NCI-H748 (cell line): Measurements from ENCODE around the gene CHEK2.
"Not testable (repeated sequence)": the region's sequence is repeated elsewhere in the genome, so short reads cannot be mapped to it uniquely, and the experiment has no call there.

ENCODE experiments used
- DNase-seq: peaks from one replicate; lab custom pipeline; 2025; ENCODE audit not compliant: unreplicated experiment; lab: John Stamatoyannopoulos, UW

Gene CHEK2

GRCh38 chr22:28742562-28742962 lies 942 bp upstream of the CHEK2 start:
- no peak for DNase-seq

GRCh38 chr22:28741200-28741784 lies 328 bp downstream of the CHEK2 start:
- peak; percentile 30 for DNase-seq

GRCh38 chr22:28738876-28739275 lies 2.7 kb downstream of the CHEK2 start:
- DNase-seq, result not testable (repeated sequence)

DNA sequence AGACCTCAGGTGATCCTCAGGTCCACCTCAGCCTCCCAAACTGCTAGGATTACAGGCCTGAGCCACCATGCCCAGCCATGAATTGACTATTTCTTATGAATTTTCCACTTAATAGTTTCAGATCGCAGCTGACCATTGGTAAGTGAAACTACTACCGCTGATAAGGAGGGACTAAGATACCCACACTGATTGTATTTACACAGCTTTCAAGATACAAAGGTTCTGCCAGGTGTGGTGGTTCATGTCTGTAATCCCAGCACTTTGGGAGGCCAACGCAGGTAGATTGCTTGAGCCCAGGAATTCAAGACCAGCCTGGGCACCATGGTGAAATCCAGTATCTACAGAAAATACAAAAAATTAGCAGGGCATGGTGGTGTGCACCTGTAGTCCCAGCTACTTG lies 3.9 kb downstream of the CHEK2 start:
- no peak for DNase-seq

DNA sequence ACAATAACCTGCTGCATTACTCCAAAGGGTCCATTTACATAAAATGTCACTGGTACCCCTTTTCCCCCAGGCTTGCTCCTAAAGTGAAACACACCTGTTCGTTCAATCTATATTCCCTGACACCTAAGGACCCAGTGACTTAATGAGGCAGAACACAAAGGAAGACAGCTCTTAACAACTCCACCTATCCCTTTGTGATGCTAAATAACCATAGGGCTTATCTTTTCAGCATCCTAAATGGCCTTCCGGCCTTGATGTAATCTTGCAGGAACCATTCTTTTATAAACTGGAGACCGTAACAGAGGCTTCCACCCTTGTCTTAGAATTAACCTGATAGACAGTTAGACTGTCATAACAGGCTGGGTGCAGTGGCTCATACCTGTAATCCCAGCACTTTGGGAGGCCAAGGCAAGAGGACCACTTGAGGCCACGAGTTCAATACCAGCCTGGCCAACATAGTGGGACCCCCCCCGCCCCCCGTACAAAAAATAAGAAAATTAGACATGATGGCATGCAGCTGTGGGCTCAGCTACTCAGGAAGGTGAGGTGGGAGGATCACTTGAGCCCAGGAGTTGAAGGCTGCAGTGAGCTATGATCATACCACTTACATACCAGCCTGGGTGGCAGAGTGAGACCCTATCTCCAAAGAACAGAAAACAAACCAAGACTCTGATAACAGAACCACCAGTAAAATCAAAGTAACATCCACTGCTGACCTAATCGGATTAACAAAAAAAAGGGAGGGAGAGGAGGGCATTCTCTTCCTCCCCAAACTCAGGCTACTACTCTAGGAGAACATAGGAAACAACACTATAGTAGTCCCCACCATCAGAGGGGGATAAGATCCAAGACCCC lies 5.1 kb downstream of the CHEK2 start:
- DNase-seq, result peak; percentile 73

GRCh38 chr22:28734393-28734792 lies 7.2 kb downstream of the CHEK2 start:
- DNase-seq, result no peak

DNA sequence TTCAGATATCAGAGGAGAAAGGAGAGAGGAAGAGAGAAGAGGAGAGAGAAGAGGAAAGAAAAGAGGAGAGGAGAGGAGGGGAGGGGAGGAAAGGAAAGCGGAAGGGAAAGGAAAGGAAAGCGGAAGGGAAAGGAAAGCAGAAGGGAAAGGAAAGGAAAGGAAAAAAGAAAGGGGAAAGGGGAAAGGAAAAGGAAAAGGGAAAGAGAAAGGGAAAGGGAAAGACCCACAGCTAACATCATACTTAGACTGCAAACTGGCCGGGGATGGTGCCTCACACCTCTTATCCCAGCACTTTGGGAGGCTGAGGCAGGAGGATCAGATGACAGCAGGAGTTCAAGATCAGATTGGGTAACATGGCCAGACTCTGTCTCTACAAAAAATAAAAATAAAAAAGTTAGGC lies 11.4 kb downstream of the CHEK2 start:
- no peak for DNase-seq

DNA sequence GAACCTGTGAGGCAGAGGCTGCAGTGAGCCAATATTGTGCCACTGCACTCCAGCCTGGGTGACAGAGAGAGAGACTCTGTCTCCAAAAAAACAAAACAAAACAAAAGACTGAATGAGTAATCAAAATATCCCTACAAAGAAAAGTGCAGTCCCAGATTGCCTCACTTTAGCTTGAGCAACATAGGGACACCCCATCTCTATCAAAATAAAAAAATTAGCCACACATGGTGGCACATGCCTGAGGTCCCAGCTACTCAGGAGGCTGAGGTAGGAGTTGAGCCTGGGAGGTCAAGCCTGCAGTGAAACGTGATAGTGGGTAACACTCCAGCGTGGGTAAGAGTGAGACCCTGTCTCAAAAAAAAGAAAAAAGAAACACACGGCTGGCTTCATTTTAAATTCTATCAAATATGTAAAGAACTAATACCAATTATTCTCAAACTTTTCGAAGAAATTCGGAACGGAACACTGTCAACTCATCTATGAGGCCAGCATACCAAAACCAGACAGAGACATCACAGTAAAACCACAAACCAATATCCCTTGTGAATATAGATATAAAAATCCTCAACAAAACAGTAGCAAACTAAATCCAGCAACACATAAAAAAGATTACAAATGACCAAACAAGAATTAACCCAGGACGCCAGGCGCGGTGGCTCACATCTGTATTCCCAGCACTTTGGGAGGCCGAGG lies 12.9 kb downstream of the CHEK2 start:
- no peak for DNase-seq

GRCh38 chr22:28728002-28728401 lies 13.6 kb downstream of the CHEK2 start:
- no peak for DNase-seq

GRCh38 chr22:28718044-28718443 lies 23.6 kb downstream of the CHEK2 start:
- no peak for DNase-seq

DNA sequence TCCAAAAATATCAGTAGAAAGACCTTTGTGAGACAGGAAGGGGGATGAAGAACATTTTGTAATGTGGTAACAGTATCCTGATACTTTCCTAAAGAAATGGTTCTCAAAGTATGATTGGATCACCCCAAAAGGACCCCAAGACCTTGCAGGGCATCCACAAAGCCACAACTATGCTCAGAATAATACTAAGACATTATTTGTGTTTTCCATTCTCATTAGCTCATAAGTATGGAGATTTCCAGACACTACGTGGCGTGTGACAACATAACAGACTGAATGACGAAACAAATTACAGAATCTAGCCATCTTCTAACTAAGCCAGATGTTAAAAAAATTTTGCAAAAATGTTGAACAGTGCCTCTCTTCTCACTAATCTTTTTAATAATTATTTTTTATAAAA lies 24.9 kb downstream of the CHEK2 start:
- DNase-seq, result no peak

GRCh38 chr22:28715611-28716010 lies 26.0 kb downstream of the CHEK2 start:
- DNase-seq, result no peak

GRCh38 chr22:28714043-28714628 lies 27.5 kb downstream of the CHEK2 start:
- no peak for DNase-seq

DNA sequence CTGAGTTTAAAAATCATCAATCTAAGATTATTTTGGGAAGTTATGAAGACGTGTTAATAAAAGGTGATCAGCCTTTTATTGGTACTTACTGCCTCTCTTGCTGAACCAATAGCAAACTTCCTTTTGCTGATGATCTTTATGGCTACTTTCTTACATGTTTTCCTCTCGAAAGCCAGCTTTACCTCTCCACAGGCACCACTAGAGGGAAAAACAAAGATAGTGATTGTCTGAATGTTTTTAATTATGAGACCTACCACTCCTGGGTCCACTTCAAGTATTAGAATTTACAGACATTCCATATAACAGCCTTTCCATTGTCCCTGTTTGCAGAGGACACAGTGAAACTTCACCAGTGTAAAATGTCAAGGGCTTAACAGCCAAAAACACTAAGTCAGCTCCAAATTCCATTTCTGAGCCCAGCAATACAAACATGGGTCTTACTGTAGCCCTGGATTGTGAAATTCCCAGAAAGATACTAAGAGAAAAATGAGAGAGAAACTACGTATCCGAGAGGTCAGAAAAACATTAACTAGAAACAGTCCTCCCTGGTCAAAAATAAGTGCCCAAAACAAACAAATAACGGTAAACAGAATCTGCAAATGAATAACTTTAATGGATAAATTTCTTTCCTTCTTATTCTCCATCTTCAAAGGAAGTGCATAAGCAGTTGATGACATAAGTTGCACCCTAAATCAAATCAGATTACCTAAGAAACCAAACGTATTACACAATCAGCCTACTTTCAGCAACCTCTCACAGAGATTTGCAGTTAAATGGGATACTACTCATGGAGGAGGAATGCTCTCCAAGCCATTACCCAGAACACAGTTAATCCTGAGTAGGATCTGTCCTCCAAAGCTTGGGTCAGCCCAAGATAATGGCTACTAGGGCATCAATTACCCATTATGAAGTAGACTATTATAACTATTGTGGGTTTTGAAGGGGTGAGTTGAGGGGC lies 29.5 kb downstream of the CHEK2 start:
- DNase-seq, result no peak

- DNase-seq, result no peak
Measured at GRCh38 chr22:28711341-28711740, 30.3 kb downstream of the CHEK2 start.

- DNase-seq, result no peak
Measured at GRCh38 chr22:28710576-28711191, 30.9 kb downstream of the CHEK2 start.

- no peak for DNase-seq
Measured at GRCh38 chr22:28710107-28710506, 31.5 kb downstream of the CHEK2 start.

DNA sequence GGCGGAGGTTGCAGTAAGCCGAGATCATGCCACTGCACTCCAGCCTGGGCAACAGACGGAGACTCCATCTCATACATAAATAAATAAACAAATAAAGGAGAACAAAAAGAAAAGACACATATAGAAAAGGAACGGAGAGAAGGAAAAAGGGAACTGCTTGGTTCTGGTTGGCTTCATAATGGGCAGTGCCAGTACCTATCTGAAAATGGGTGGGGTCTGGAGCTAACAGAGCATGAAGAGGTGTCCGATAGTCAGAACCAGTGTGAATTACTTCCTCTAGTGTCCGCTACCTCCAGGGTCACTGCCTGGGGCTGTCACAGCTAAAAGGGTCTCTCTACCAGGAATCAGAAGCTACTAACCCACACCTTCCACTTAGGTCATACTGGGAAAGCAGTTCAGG lies 34.8 kb downstream of the CHEK2 start:
- DNase-seq, result no peak

DNA sequence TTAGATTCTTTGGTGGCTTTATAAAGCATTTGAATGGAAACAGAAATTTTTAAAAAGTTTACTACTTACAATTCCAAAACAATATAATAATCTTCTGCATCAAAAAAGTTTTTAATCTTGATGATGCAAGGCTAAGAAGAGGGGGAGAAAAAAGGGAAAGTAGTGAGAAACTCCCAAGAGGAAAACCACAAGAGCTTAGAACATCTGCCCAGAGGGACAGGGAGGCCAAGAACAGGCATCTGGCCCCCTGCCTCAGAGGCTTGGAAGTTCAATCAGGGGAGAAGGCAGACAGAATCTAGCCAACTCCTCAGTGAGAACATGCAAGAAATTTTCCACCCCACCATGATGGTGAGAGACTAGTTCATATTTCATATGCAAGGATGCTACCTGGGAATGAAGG lies 38.2 kb downstream of the CHEK2 start:
- no peak for DNase-seq

DNA sequence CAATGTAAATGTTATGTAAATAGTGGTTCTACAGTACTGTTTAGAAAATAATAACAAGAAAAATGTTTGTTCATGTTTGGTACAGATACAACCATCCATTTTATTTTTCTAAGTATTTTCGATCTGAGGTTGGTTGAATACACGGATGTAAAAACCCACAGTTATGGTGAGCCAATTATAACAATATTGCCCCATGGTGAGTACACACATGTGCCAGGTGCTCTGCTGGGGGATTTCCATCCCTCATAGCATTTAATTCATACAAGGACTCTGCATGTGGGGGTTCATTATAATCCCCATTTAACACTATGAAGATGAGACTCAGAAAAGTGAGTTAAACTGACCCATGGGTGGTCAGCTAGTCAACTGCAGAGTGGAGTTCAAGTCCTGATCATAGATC lies 38.7 kb downstream of the CHEK2 start:
- DNase-seq, result no peak
